Activated CD8-positive, alpha-beta T cell treated with anti-CD3 and anti-CD28 coated beads, Interleukin-2, amount 10 ng/mL, durations not matched to agents 7 days and 5 days (primary cell): ENCODE results near the gene OTOG. TPM values are rescaled to one million over a fixed set of nuclear protein-coding genes. Genes with fewer than 3 reads are reported as not detected.

Source experiments
- ATAC-seq: fragments of 150-1000 bp; cut with Tn5 transposase; one replicate; pipeline ENCODE4 v1.10.0; 2021; ENCODE audit warnings: moderate library complexity
- CTCF ChIA-PET: fragments of 350-600 bp; sonication (Branson Sonifier 250); formaldehyde crosslinking; loops from one replicate; lab custom pipeline; 2021; ENCODE audit warnings: antibody characterized with exemption; lab: Charles Lee
- POLR2A ChIA-PET: fragments of 350-600 bp; sonication (Branson Sonifier 250); formaldehyde crosslinking; loops from one replicate; lab custom pipeline; 2021; ENCODE audit warnings: antibody characterized with exemption; lab: Charles Lee
- DNase-seq: peaks from one replicate; pipeline ENCODE4 v3.0.0-alpha.2; 2020
- H3K27ac Mint-ChIP-seq: one replicate; pipeline ENCODE4 v1.8.0; 2021; ENCODE audit warnings: mild to moderate bottlenecking, mixed read lengths
- H3K27me3 Mint-ChIP-seq: one replicate; pipeline ENCODE4 v1.8.0; 2021; ENCODE audit warnings: low read depth, mixed read lengths
- H3K36me3 Mint-ChIP-seq: one replicate; pipeline ENCODE4 v1.8.0; 2021; ENCODE audit warnings: low read depth, mixed read lengths
- H3K4me1 Mint-ChIP-seq: one replicate; pipeline ENCODE4 v1.8.0; 2021; ENCODE audit warnings: low read depth, mixed read lengths
- H3K4me3 Mint-ChIP-seq: one replicate; pipeline ENCODE4 v1.8.0; 2021; ENCODE audit warnings: mild to moderate bottlenecking, mixed read lengths
- H3K9me3 Mint-ChIP-seq: one replicate; pipeline ENCODE4 v1.8.0; 2022; ENCODE audit warnings: mixed read lengths; ENCODE audit not compliant: insufficient read depth
- total RNA-seq, 2 experiments: library from RNA; stranded (reverse); gene quantifications; one replicate each; pipeline ENCODE4 v1.2.3, GENCODE V29; 2021

The OTOG gene
- total RNA-seq, 2 experiments from 2014 or later: not detected

GRCh38 chr11:17594686-17595192 is 47.7 kb downstream of the OTOG start:
- Mint-ChIP-seq H3K9me3 (no peaks in the 10 kb centered on the region), H3K36me3 (no peaks in the 10 kb centered on the region), H3K27me3 (peaks cover 8% of the 10 kb centered on the region), H3K27ac (no peak overlapping the region), H3K4me1 (no peaks in the 10 kb centered on the region), H3K4me3 (no peak overlapping the region)
- ATAC-seq (no peak), DNase-seq (no peak)
- ChIA-PET CTCF (no interaction called here), POLR2A (no interaction called here)

GRCh38 chr11:17595526-17596309 is 48.7 kb downstream of the OTOG start:
- ATAC-seq (no peak), DNase-seq (no peak)
- no peaks in the 10 kb centered on the region for H3K9me3 Mint-ChIP-seq
- no peak overlapping the region for H3K27ac Mint-ChIP-seq
- H3K27me3 Mint-ChIP-seq: peaks cover 8% of the 10 kb centered on the region
- ChIA-PET POLR2A (no interaction called here), CTCF (no interaction called here)
- H3K36me3 Mint-ChIP-seq: no peaks in the 10 kb centered on the region
- H3K4me3 Mint-ChIP-seq: no peak overlapping the region
- no peaks in the 10 kb centered on the region for H3K4me1 Mint-ChIP-seq

GRCh38 chr11:17596310-17596669 is 49.2 kb downstream of the OTOG start:
- Mint-ChIP-seq H3K4me3 (no peak overlapping the region), H3K27ac (no peak overlapping the region), H3K36me3 (no peaks in the 10 kb centered on the region), H3K27me3 (peaks cover 10% of the 10 kb centered on the region), H3K9me3 (no peaks in the 10 kb centered on the region), H3K4me1 (no peaks in the 10 kb centered on the region)
- CTCF ChIA-PET: interaction anchor here (1.5 kb wide), 1 partner anchor 135 kb away, joined by 7 read pairs; no protein-coding TSS in a partner anchor
- ATAC-seq (no peak), DNase-seq (no peak)
- POLR2A ChIA-PET: no interaction called here

GRCh38 chr11:17596711-17597110 is 49.7 kb downstream of the OTOG start:
- Mint-ChIP-seq H3K4me3 (no peak overlapping the region), H3K4me1 (no peaks in the 10 kb centered on the region), H3K27ac (no peak overlapping the region), H3K36me3 (no peaks in the 10 kb centered on the region), H3K27me3 (peaks cover 8% of the 10 kb centered on the region), H3K9me3 (no peaks in the 10 kb centered on the region)
- POLR2A ChIA-PET: no interaction called here
- CTCF ChIA-PET: interaction anchor here (1.5 kb wide), 1 partner anchor 134 kb away, joined by 7 read pairs; no protein-coding TSS in a partner anchor
- ATAC-seq (no peak), DNase-seq (no peak)

- no peak for ATAC-seq
- H3K27ac Mint-ChIP-seq: no peak overlapping the region
- H3K9me3 Mint-ChIP-seq: no peaks in the 10 kb centered on the region
- no peaks in the 10 kb centered on the region for H3K4me1 Mint-ChIP-seq
- no peak overlapping the region for H3K4me3 Mint-ChIP-seq
- no peak for DNase-seq
- CTCF ChIA-PET: interaction anchor here (0.7 to 1.5 kb wide), 2 partner anchors 55 to 133 kb away, joined by 3 to 7 read pairs; no protein-coding TSS in a partner anchor
- no peaks in the 10 kb centered on the region for H3K36me3 Mint-ChIP-seq
- peaks cover 5% of the 10 kb centered on the region for H3K27me3 Mint-ChIP-seq
- POLR2A ChIA-PET: no interaction called here
Observed at GRCh38 chr11:17597770-17598169, 50.7 kb downstream of the OTOG start.

- POLR2A ChIA-PET: no interaction called here
- no peaks in the 10 kb centered on the region for H3K9me3 Mint-ChIP-seq
Observed at GRCh38 chr11:17598700-17599459, 51.8 kb downstream of the OTOG start.

GRCh38 chr11:17599460-17599925 is 52.4 kb downstream of the OTOG start:
- CTCF ChIA-PET: interaction anchor here (1.0 to 2.3 kb wide), 12 partner anchors 8 to 387 kb away, joined by 3 to 23 read pairs (median 5); no protein-coding TSS in a partner anchor
- POLR2A ChIA-PET: no interaction called here
- H3K27ac Mint-ChIP-seq: no peak overlapping the region
- H3K27me3 Mint-ChIP-seq: peaks cover 5% of the 10 kb centered on the region
- H3K4me1 Mint-ChIP-seq: no peaks in the 10 kb centered on the region
- H3K36me3 Mint-ChIP-seq: no peaks in the 10 kb centered on the region
- ATAC-seq: no peak
- H3K9me3 Mint-ChIP-seq: no peaks in the 10 kb centered on the region
- H3K4me3 Mint-ChIP-seq: no peak overlapping the region
- peak; percentile 12 for DNase-seq

More at GRCh38 chr11:17598700-17599459, 51.8 kb downstream of the OTOG start:
- ATAC-seq (peak; percentile 91), DNase-seq (peak; percentile 82)
- Mint-ChIP-seq H3K27me3 (peaks cover 5% of the 10 kb centered on the region), H3K4me1 (no peaks in the 10 kb centered on the region), H3K36me3 (no peaks in the 10 kb centered on the region), H3K4me3 (no peak overlapping the region), H3K27ac (no peak overlapping the region)
- CTCF ChIA-PET: interaction anchor here (0.7 to 2.3 kb wide), 16 partner anchors 23 to 387 kb away, joined by 3 to 23 read pairs (median 4); no protein-coding TSS in a partner anchor

- Mint-ChIP-seq H3K27me3 (peaks cover 2% of the 10 kb centered on the region), H3K4me1 (no peaks in the 10 kb centered on the region), H3K4me3 (no peak overlapping the region), H3K9me3 (no peaks in the 10 kb centered on the region), H3K36me3 (no peaks in the 10 kb centered on the region), H3K27ac (no peak overlapping the region)
- no peak for ATAC-seq
- DNase-seq: peak; percentile 17
- ChIA-PET POLR2A (no interaction called here), CTCF (interaction anchor here (0.7 to 2.3 kb wide), 3 partner anchors 9 to 379 kb away, joined by 3 to 23 read pairs (median 3); no protein-coding TSS in a partner anchor)
Observed at GRCh38 chr11:17600316-17601255, 53.5 kb downstream of the OTOG start.

GRCh38 chr11:17601256-17601671 is 54.2 kb downstream of the OTOG start:
- no peak for DNase-seq
- ATAC-seq: no peak
- Mint-ChIP-seq H3K36me3 (no peaks in the 10 kb centered on the region), H3K9me3 (no peaks in the 10 kb centered on the region), H3K27ac (no peak overlapping the region), H3K4me3 (no peak overlapping the region), H3K27me3 (peaks cover 2% of the 10 kb centered on the region), H3K4me1 (no peaks in the 10 kb centered on the region)
- ChIA-PET POLR2A (no interaction called here), CTCF (interaction anchor here (0.7 kb wide), 1 partner anchor 324 kb away, joined by 3 read pairs; no protein-coding TSS in a partner anchor)

- POLR2A ChIA-PET: no interaction called here
- H3K4me1 Mint-ChIP-seq: no peaks in the 10 kb centered on the region
- no peaks in the 10 kb centered on the region for H3K9me3 Mint-ChIP-seq
- peaks cover 2% of the 10 kb centered on the region for H3K27me3 Mint-ChIP-seq
- H3K36me3 Mint-ChIP-seq: no peaks in the 10 kb centered on the region
- no peak overlapping the region for H3K27ac Mint-ChIP-seq
- no peak overlapping the region for H3K4me3 Mint-ChIP-seq
- ATAC-seq (no peak), DNase-seq (no peak)
- CTCF ChIA-PET: no interaction called here
Observed at GRCh38 chr11:17601676-17602075, 54.6 kb downstream of the OTOG start.
